ENCODE measurements around the gene RALGDS.

RALGDS gene

GRCh38 chr9:133058071-133058470 lies 63.0 kb downstream of the RALGDS start:
- CTCF ChIA-PET, result interaction anchor here (0.8 to 2.7 kb wide), 4 partner anchors 9 to 90 kb away, joined by 3 to 12 read pairs (median 6); no protein-coding TSS in a partner anchor
- peak overlapping the region; percentile 94 for H3K27ac Mint-ChIP-seq
- peaks cover 36% of the 10 kb centered on the region for H3K36me3 Mint-ChIP-seq
- no peak for DNase-seq
- no peaks in the 10 kb centered on the region for H3K27me3 Mint-ChIP-seq
- H3K4me1 Mint-ChIP-seq, result peaks cover 64% of the 10 kb centered on the region
- H3K9me3 Mint-ChIP-seq, result no peaks in the 10 kb centered on the region
- H3K4me3 Mint-ChIP-seq, result no peak overlapping the region

GRCh38 chr9:133057553-133057952 lies 63.5 kb downstream of the RALGDS start:
- CTCF ChIA-PET, result interaction anchor here (0.8 to 2.7 kb wide), 5 partner anchors 9 to 90 kb away, joined by 3 to 12 read pairs (median 6); no protein-coding TSS in a partner anchor
- no peaks in the 10 kb centered on the region for H3K27me3 Mint-ChIP-seq
- peaks cover 61% of the 10 kb centered on the region for H3K4me1 Mint-ChIP-seq
- peaks cover 36% of the 10 kb centered on the region for H3K36me3 Mint-ChIP-seq
- H3K9me3 Mint-ChIP-seq, result no peaks in the 10 kb centered on the region
- H3K4me3 Mint-ChIP-seq, result no peak overlapping the region
- no peak for DNase-seq
- H3K27ac Mint-ChIP-seq, result peak overlapping the region; percentile 94

GRCh38 chr9:133057006-133057405 lies 64.0 kb downstream of the RALGDS start:
- H3K27me3 Mint-ChIP-seq, result no peaks in the 10 kb centered on the region
- CTCF ChIA-PET, result interaction anchor here (1.3 to 2.7 kb wide), 5 partner anchors 8 to 90 kb away, joined by 5 to 12 read pairs (median 6); no protein-coding TSS in a partner anchor
- H3K36me3 Mint-ChIP-seq, result peaks cover 39% of the 10 kb centered on the region
- H3K27ac Mint-ChIP-seq, result peak overlapping the region; percentile 94
- no peak overlapping the region for H3K4me3 Mint-ChIP-seq
- H3K9me3 Mint-ChIP-seq, result no peaks in the 10 kb centered on the region
- peaks cover 60% of the 10 kb centered on the region for H3K4me1 Mint-ChIP-seq
- peak; percentile 67 for DNase-seq

- CTCF ChIA-PET, result interaction anchor here (0.8 to 2.7 kb wide), 5 partner anchors 8 to 91 kb away, joined by 3 to 12 read pairs (median 5); no protein-coding TSS in a partner anchor
- DNase-seq, result peak; percentile 47
- no peaks in the 10 kb centered on the region for H3K9me3 Mint-ChIP-seq
- peaks cover 42% of the 10 kb centered on the region for H3K36me3 Mint-ChIP-seq
- H3K4me3 Mint-ChIP-seq, result peak overlapping the region; percentile 48
- peaks cover 60% of the 10 kb centered on the region for H3K4me1 Mint-ChIP-seq
- peak overlapping the region; percentile 94 for H3K27ac Mint-ChIP-seq
- H3K27me3 Mint-ChIP-seq, result no peaks in the 10 kb centered on the region
These were observed 64.5 kb downstream of the RALGDS start for GRCh38 chr9:133056533-133056932.

- DNase-seq, result no peak
- Mint-ChIP-seq H3K9me3 (no peaks in the 10 kb centered on the region), H3K36me3 (peaks cover 45% of the 10 kb centered on the region), H3K27ac (peak overlapping the region; percentile 94), H3K4me1 (peaks cover 54% of the 10 kb centered on the region), H3K27me3 (no peaks in the 10 kb centered on the region), H3K4me3 (no peak overlapping the region)
- CTCF ChIA-PET, result interaction anchor here (0.8 to 2.6 kb wide), 3 partner anchors 7 to 91 kb away, joined by 3 to 6 read pairs (median 5); no protein-coding TSS in a partner anchor
These were observed 65.1 kb downstream of the RALGDS start for GRCh38 chr9:133055788-133056420.

GRCh38 chr9:133054966-133055365 lies 66.1 kb downstream of the RALGDS start:
- no peak for DNase-seq
- CTCF ChIA-PET, result no interaction called here
- no peaks in the 10 kb centered on the region for H3K27me3 Mint-ChIP-seq
- H3K36me3 Mint-ChIP-seq, result peaks cover 48% of the 10 kb centered on the region
- no peaks in the 10 kb centered on the region for H3K9me3 Mint-ChIP-seq
- no peak overlapping the region for H3K27ac Mint-ChIP-seq
- peaks cover 45% of the 10 kb centered on the region for H3K4me1 Mint-ChIP-seq
- H3K4me3 Mint-ChIP-seq, result no peak overlapping the region

- no peaks in the 10 kb centered on the region for H3K27me3 Mint-ChIP-seq
- H3K9me3 Mint-ChIP-seq, result no peaks in the 10 kb centered on the region
- no peak overlapping the region for H3K27ac Mint-ChIP-seq
- H3K4me3 Mint-ChIP-seq, result no peak overlapping the region
- H3K36me3 Mint-ChIP-seq, result peaks cover 50% of the 10 kb centered on the region
- CTCF ChIA-PET, result interaction anchor here (2.9 kb wide), 1 partner anchor 90 kb away, joined by 9 read pairs; no protein-coding TSS in a partner anchor
- no peak for DNase-seq
- peaks cover 39% of the 10 kb centered on the region for H3K4me1 Mint-ChIP-seq
These were observed 66.7 kb downstream of the RALGDS start for GRCh38 chr9:133054194-133054890.

- Mint-ChIP-seq H3K36me3 (peaks cover 38% of the 10 kb centered on the region), H3K9me3 (no peaks in the 10 kb centered on the region), H3K4me3 (no peak overlapping the region), H3K27me3 (no peaks in the 10 kb centered on the region), H3K27ac (no peak overlapping the region), H3K4me1 (peaks cover 18% of the 10 kb centered on the region)
- DNase-seq, result no peak
- CTCF ChIA-PET, result interaction anchor here (2.9 kb wide), 1 partner anchor 92 kb away, joined by 9 read pairs; no protein-coding TSS in a partner anchor
These were observed 69.0 kb downstream of the RALGDS start for GRCh38 chr9:133051966-133052539.

GRCh38 chr9:133051281-133051900 lies 69.6 kb downstream of the RALGDS start:
- Mint-ChIP-seq H3K27ac (no peak overlapping the region), H3K4me1 (peaks cover 11% of the 10 kb centered on the region)
- CTCF ChIA-PET, result interaction anchor here (2.9 kb wide), 1 partner anchor 93 kb away, joined by 9 read pairs; no protein-coding TSS in a partner anchor

GRCh38 chr9:133050781-133051180 lies 70.3 kb downstream of the RALGDS start:
- H3K9me3 Mint-ChIP-seq, result no peaks in the 10 kb centered on the region
- no peak overlapping the region for H3K4me3 Mint-ChIP-seq
- peaks cover 5% of the 10 kb centered on the region for H3K4me1 Mint-ChIP-seq
- no peak for DNase-seq
- H3K27me3 Mint-ChIP-seq, result no peaks in the 10 kb centered on the region
- H3K27ac Mint-ChIP-seq, result no peak overlapping the region
- peaks cover 41% of the 10 kb centered on the region for H3K36me3 Mint-ChIP-seq
- CTCF ChIA-PET, result interaction anchor here (1.0 to 1.5 kb wide), 2 partner anchors 29 to 93 kb away, joined by 4 to 6 read pairs; no protein-coding TSS in a partner anchor

More at GRCh38 chr9:133051281-133051900, 69.6 kb downstream of the RALGDS start:
- DNase-seq, result no peak
- Mint-ChIP-seq H3K4me3 (no peak overlapping the region), H3K36me3 (peaks cover 39% of the 10 kb centered on the region), H3K9me3 (no peaks in the 10 kb centered on the region), H3K27me3 (no peaks in the 10 kb centered on the region)

- no peak overlapping the region for H3K4me3 Mint-ChIP-seq
- H3K27ac Mint-ChIP-seq, result no peak overlapping the region
- no peaks in the 10 kb centered on the region for H3K9me3 Mint-ChIP-seq
- no peak for DNase-seq
- H3K36me3 Mint-ChIP-seq, result peaks cover 40% of the 10 kb centered on the region
- peaks cover 2% of the 10 kb centered on the region for H3K4me1 Mint-ChIP-seq
- no peaks in the 10 kb centered on the region for H3K27me3 Mint-ChIP-seq
- CTCF ChIA-PET, result interaction anchor here (1.0 to 2.5 kb wide), 3 partner anchors 28 to 97 kb away, joined by 4 to 14 read pairs (median 6); no protein-coding TSS in a partner anchor
These were observed 70.9 kb downstream of the RALGDS start for GRCh38 chr9:133050142-133050541.

GRCh38 chr9:133049043-133049442 lies 72.0 kb downstream of the RALGDS start:
- Mint-ChIP-seq H3K36me3 (peaks cover 43% of the 10 kb centered on the region), H3K27me3 (no peaks in the 10 kb centered on the region), H3K4me3 (no peak overlapping the region), H3K27ac (no peak overlapping the region), H3K4me1 (peaks cover 2% of the 10 kb centered on the region), H3K9me3 (no peaks in the 10 kb centered on the region)
- CTCF ChIA-PET, result interaction anchor here (0.6 to 2.5 kb wide), 13 partner anchors 7 to 98 kb away, joined by 3 to 14 read pairs (median 3); no protein-coding TSS in a partner anchor
- no peak for DNase-seq

- Mint-ChIP-seq H3K36me3 (peaks cover 41% of the 10 kb centered on the region), H3K9me3 (no peaks in the 10 kb centered on the region), H3K27me3 (no peaks in the 10 kb centered on the region), H3K4me1 (peaks cover 2% of the 10 kb centered on the region), H3K27ac (no peak overlapping the region), H3K4me3 (no peak overlapping the region)
- peak; percentile 71 for DNase-seq
- CTCF ChIA-PET, result interaction anchor here (0.6 to 2.5 kb wide), 13 partner anchors 8 to 98 kb away, joined by 3 to 14 read pairs (median 3); no protein-coding TSS in a partner anchor
These were observed 72.4 kb downstream of the RALGDS start for GRCh38 chr9:133048595-133048994.

Measured in activated naive CD4-positive, alpha-beta T cell treated with anti-CD3 and anti-CD28 coated beads, Interleukin-2, amount 10 ng/mL, durations not matched to agents 7 days and 5 days (primary cell).